ENCODE measurements around the gene HBD. TPM values are rescaled to one million over a fixed set of nuclear protein-coding genes. Genes with fewer than 3 reads are reported as not detected.

Gene HBD
- total RNA-seq (2022; extraction: Qiagen RNA extraction) = not detected in 5 replicates

DNA sequence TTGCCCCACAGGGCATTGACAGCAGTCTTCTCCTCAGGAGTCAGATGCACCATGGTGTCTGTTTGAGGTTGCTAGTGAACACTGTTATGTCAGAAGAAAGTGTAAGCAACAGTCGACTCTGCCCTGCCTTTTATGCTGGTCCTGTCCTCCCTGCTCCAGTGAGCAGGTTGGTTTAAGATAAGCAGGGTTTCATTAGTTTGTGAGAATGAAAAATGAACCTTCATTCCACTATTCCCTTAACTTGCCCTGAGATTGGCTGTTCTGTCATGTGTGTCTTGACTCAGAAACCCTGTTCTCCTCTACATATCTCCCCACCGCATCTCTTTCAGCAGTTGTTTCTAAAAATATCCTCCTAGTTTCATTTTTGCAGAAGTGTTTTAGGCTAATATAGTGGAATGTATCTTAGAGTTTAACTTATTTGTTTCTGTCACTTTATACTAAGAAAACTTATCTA is at the start of gene HBD:
Gene HBD (minus strand): TSS at position 103 of the 454 bp plus-strand sequence. CDS start 50 bp downstream, at position 53.

DNA sequence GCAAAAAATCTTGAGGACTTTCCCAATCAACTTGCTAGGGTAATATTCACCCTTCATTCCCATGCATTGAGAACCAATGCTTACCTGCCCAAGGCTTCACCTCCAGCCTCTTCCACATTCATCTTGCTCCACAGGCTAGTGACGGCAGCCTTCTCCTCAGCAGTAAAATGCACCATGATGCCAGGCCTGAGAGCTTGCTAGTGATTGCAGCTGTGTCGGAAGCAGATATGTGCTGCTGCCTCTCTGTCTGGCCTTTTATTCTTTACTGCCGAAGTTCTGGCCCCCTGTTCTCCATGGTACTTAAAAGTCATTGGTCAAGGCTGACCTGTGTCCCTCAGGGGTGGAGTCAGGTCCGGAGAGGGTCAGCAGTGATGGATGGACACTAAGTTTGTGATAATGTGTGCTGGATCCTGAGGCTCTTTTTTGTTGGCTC is 35.4 kb upstream of the HBD start, which contains the start of gene HBE1:
Gene HBE1 (minus strand): TSS at position 231 of the 433 bp plus-strand sequence. CDS start 55 bp downstream, at position 176.

DNA sequence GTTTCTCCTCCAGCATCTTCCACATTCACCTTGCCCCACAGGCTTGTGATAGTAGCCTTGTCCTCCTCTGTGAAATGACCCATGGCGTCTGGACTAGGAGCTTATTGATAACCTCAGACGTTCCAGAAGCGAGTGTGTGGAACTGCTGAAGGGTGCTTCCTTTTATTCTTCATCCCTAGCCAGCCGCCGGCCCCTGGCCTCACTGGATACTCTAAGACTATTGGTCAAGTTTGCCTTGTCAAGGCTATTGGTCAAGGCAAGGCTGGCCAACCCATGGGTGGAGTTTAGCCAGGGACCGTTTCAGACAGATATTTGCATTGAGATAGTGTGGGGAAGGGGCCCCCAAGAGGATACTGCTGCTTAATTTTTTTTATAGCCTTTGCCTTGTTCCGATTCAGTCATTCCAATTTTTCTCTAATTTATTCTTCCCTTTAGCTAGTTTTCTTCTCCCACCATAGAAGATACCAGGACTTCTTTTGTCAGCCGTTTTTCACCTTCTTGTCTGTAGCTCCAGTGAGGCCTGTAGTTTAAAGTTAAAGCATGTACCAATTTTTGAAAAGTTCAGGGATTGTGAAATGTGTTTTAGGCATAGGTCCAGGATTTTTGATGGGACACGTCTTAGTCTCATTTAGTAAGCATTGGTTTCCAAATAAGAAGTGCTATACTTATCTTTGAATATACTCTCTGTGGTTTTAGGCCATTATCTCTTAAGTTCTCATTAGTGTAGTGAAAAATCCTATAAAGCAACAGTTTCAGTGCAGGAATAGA is 20.5 kb upstream of the HBD start, which contains the start of gene HBG2:
Gene HBG2 (minus strand): TSS at position 136 of the 768 bp plus-strand sequence. CDS start 53 bp downstream, at position 83.

DNA sequence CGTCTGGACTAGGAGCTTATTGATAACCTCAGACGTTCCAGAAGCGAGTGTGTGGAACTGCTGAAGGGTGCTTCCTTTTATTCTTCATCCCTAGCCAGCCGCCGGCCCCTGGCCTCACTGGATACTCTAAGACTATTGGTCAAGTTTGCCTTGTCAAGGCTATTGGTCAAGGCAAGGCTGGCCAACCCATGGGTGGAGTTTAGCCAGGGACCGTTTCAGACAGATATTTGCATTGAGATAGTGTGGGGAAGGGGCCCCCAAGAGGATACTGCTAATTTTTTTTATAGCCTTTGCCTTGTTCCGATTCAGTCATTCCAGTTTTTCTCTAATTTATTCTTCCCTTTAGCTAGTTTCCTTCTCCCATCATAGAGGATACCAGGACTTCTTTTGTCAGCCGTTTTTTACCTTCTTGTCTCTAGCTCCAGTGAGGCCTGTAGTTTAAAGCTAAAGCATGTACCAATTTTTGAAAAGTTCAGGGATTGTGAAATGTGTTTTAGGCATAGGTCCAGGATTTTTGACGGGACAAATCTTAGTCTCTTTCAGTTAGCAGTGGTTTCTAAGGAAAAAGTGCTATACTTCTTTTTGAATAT is 15.6 kb upstream of the HBD start, which contains the start of gene HBG1:
Gene HBG1 (minus strand): TSS at position 51 of the 590 bp plus-strand sequence. CDS start 53 bp downstream, outside the sequence.

DNA sequence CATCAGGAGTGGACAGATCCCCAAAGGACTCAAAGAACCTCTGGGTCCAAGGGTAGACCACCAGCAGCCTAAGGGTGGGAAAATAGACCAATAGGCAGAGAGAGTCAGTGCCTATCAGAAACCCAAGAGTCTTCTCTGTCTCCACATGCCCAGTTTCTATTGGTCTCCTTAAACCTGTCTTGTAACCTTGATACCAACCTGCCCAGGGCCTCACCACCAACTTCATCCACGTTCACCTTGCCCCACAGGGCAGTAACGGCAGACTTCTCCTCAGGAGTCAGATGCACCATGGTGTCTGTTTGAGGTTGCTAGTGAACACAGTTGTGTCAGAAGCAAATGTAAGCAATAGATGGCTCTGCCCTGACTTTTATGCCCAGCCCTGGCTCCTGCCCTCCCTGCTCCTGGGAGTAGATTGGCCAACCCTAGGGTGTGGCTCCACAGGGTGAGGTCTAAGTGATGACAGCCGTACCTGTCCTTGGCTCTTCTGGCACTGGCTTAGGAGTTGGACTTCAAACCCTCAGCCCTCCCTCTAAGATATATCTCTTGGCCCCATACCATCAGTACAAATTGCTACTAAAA is 7.5 kb downstream of the HBD start, which contains the start of gene HBB:
Gene HBB (minus strand): TSS at position 340 of the 579 bp plus-strand sequence. CDS start 50 bp downstream, at position 290.

DNA sequence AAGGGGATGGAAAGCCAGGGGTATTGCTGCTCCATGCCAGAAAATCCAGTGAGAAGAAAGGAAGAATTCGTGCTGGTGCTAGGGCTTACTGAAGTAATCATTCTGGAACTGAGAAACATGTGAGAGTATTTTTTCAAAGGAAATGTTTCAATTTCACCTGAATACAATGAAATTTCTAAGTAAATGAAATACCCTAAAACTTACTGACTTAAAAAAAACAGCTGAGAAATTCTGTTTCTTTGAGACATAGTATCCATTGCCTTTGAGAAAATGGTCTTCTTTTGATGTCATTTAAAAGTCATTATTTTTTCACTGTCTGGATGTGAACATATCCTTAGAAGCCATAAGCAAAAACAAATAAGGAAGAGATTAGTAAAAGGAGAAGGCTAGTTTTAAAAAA is 33.7 kb downstream of the HBD start, which contains the start of gene OR51V1:
Gene OR51V1 (minus strand): TSS at position 101 of the 400 bp plus-strand sequence. CDS start 0 bp downstream, at position 101.

Other genes with a start within 250 kb of the HBD start
- not detected in 5 replicates for gene OR51L1, start 239.6 kb downstream of the HBD start, total RNA-seq (2022; extraction: Qiagen RNA extraction)
- gene OR52J3, start 188.0 kb downstream of the HBD start, total RNA-seq (2022; extraction: Qiagen RNA extraction) = not detected in 5 replicates
- not detected in 5 replicates for gene OR52E2, start 174.9 kb downstream of the HBD start, total RNA-seq (2022; extraction: Qiagen RNA extraction)
- gene OR52E1, start 164.9 kb downstream of the HBD start, total RNA-seq (2022; extraction: Qiagen RNA extraction) = not detected in 5 replicates
- not detected in 5 replicates for gene OR52A5, start 96.1 kb downstream of the HBD start, total RNA-seq (2022; extraction: Qiagen RNA extraction)
- not detected in 5 replicates for gene OR52A1, start 79.7 kb downstream of the HBD start, total RNA-seq (2022; extraction: Qiagen RNA extraction)
- not detected in 5 replicates for gene OR51V1, start 33.8 kb downstream of the HBD start, total RNA-seq (2022; extraction: Qiagen RNA extraction)
- not detected in 5 replicates for gene HBB, start 7.4 kb downstream of the HBD start, total RNA-seq (2022; extraction: Qiagen RNA extraction)
- not detected in 5 replicates for gene HBG1, start 15.4 kb upstream of the HBD start, total RNA-seq (2022; extraction: Qiagen RNA extraction)
- gene HBG2, start 20.3 kb upstream of the HBD start, total RNA-seq (2022; extraction: Qiagen RNA extraction) = not detected in 5 replicates
- gene HBE1, start 35.5 kb upstream of the HBD start, total RNA-seq (2022; extraction: Qiagen RNA extraction) = 0.09 to 0.19 TPM (median 0.11 TPM) in 4 of 5 replicates, not detected in the other
- not detected in 5 replicates for gene OR51B4, start 67.5 kb upstream of the HBD start, total RNA-seq (2022; extraction: Qiagen RNA extraction)
- gene OR51B2, start 89.8 kb upstream of the HBD start, total RNA-seq (2022; extraction: Qiagen RNA extraction) = not detected in 5 replicates
- gene OR51B5, start 109.0 kb upstream of the HBD start, total RNA-seq (2022; extraction: Qiagen RNA extraction) = 0.06 TPM in 1 of 5 replicates, not detected in the others
- not detected in 5 replicates for gene OR51B6, start 117.0 kb upstream of the HBD start, total RNA-seq (2022; extraction: Qiagen RNA extraction)
- not detected in 5 replicates for gene OR51M1, start 149.3 kb upstream of the HBD start, total RNA-seq (2022; extraction: Qiagen RNA extraction)
- gene OR51Q1, start 187.6 kb upstream of the HBD start, total RNA-seq (2022; extraction: Qiagen RNA extraction) = not detected in 5 replicates
- not detected in 5 replicates for gene OR51I1, start 207.0 kb upstream of the HBD start, total RNA-seq (2022; extraction: Qiagen RNA extraction)
- not detected in 5 replicates for gene OR51I2, start 214.8 kb upstream of the HBD start, total RNA-seq (2022; extraction: Qiagen RNA extraction)

All from A549 treated with dexamethasone at 1 μM for 4 hours (cell line).